Loucy (cell line): ENCODE data around the gene CDH4.

Experiments used
- H2AFZ ChIP-seq: fragments of 200-600 bp; sonication (generic); 2 replicates; pipeline ENCODE4 v1.6.0; 2016; ENCODE audit warnings: antibody characterized with exemption, mild to moderate bottlenecking, low read length, moderate library complexity
- H3F3A ChIP-seq: fragments of 200-600 bp; 2 replicates; pipeline ENCODE4 v1.6.0; 2016; ENCODE audit warnings: antibody characterized with exemption, low read depth, mild to moderate bottlenecking
- H3K27me3 ChIP-seq: fragments of 200-600 bp; sonication (generic); 2 replicates; pipeline ENCODE4 v1.6.1; 2014; ENCODE audit warnings: low read length, mild to moderate bottlenecking; ENCODE audit not compliant: insufficient read depth, poor library complexity, severe bottlenecking
- H3K36me3 ChIP-seq: fragments of 200-600 bp; sonication (generic); 2 replicates; pipeline ENCODE4 v1.6.1; 2016; ENCODE audit warnings: low read length; ENCODE audit not compliant: insufficient read depth
- H3K4me1 ChIP-seq: fragments of 200-600 bp; sonication (generic); 2 replicates; pipeline ENCODE4 v1.5.1; 2014; ENCODE audit warnings: low read length, mild to moderate bottlenecking; ENCODE audit not compliant: insufficient read depth, poor library complexity, severe bottlenecking
- H3K4me2 ChIP-seq: fragments of 200-600 bp; sonication (generic); 2 replicates; pipeline ENCODE4 v1.6.0; 2014; ENCODE audit warnings: antibody characterized with exemption, low read length, low read depth, mild to moderate bottlenecking; ENCODE audit not compliant: poor library complexity, severe bottlenecking
- H3K4me3 ChIP-seq: fragments of 200-600 bp; sonication (generic); 2 replicates; pipeline ENCODE4 v1.5.1; 2014; ENCODE audit warnings: low read length, mild to moderate bottlenecking, mixed read lengths; ENCODE audit not compliant: poor library complexity, severe bottlenecking
- H3K79me2 ChIP-seq: fragments of 200-600 bp; sonication (generic); 2 replicates; pipeline ENCODE4 v1.6.1; 2014; ENCODE audit warnings: low read length; ENCODE audit not compliant: insufficient read depth
- H3K9ac ChIP-seq: fragments of 200-600 bp; sonication (generic); 2 replicates; pipeline ENCODE4 v1.6.0; 2014; ENCODE audit warnings: mild to moderate bottlenecking, low read depth, low read length, moderate library complexity; ENCODE audit not compliant: poor library complexity, severe bottlenecking
- H3K9me2 ChIP-seq: fragments of 200-600 bp; sonication (generic); replicated peaks from 2 replicates; pipeline ENCODE4 v1.6.1; 2016; ENCODE audit warnings: low read depth, low read length, mixed read lengths
- H3K9me3 ChIP-seq: fragments of 200-600 bp; sonication (generic); 2 replicates; pipeline ENCODE4 v1.6.1; 2014; ENCODE audit warnings: mild to moderate bottlenecking, antibody characterized with exemption, low read length, low read depth; ENCODE audit not compliant: insufficient read depth
- H4K20me1 ChIP-seq: fragments of 200-600 bp; sonication (generic); 2 replicates; pipeline ENCODE4 v1.6.0; 2014; ENCODE audit warnings: antibody characterized with exemption, low read length, mild to moderate bottlenecking; ENCODE audit not compliant: insufficient read depth, poor library complexity, severe bottlenecking
- EZH2phosphoT487 ChIP-seq: fragments of 200-600 bp; IDR thresholded peaks from 2 replicates; pipeline ENCODE4 v1.6.1; 2018; ENCODE audit warnings: antibody characterized with exemption, mild to moderate bottlenecking, moderate library complexity, borderline replicate concordance
- TF ChIP-seq, protein P1 (sequence below): fragments of 200-600 bp; sonication (generic); conservative IDR thresholded peaks from 2 replicates; pipeline ENCODE4 v1.5.1; 2014; ENCODE audit warnings: mild to moderate bottlenecking, antibody characterized with exemption, low read length

CDH4 gene

DNA sequence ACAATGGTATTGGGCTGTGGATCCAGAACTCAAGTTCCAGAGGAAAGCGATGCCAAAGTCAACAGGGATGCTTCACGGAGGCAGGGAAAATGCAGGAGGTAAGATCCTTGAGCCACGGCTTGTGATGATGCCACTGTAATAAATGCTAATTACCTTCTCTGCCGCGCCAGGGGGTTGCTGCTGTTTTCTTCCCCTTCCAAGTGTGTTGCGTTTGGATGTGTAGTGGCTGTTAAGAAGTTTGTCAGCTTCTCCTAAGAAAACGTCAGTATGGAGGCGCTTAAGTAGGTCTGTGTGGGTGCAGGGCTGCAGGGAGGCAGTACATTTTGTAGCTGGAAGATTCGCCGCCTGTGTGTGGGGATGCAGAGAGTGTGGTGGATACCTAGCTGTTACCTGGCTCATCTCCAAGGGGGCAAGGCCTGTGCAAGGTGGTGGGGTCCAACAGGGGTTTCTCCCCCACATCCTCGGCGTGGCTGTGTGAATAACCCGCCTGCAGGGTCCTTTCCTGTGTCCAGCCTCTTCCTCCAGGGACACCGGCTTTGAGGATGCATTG lies 318.7 kb downstream of the CDH4 start:
- no peak overlapping the region for H3K9ac ChIP-seq
- H3K36me3 ChIP-seq = peaks cover 13% of the 10 kb centered on the region; the same call in 1 of the 2 replicates
- no peaks in the 10 kb centered on the region for H3F3A ChIP-seq
- no peaks in the 10 kb centered on the region for H3K27me3 ChIP-seq
- no peak overlapping the region for H2AFZ ChIP-seq
- no peaks in the 10 kb centered on the region for H3K9me3 ChIP-seq
- H3K4me3 ChIP-seq = no peak overlapping the region
- no peak for TF ChIP-seq EZH2phosphoT487
- no peaks in the 10 kb centered on the region for H3K4me1 ChIP-seq
- no peak overlapping the region for H3K4me2 ChIP-seq
- no peaks in the 10 kb centered on the region for H3K9me2 ChIP-seq
- H3K79me2 ChIP-seq = peaks cover 24% of the 10 kb centered on the region; the same call in 1 of the 2 replicates
- no peaks in the 10 kb centered on the region for H4K20me1 ChIP-seq

DNA sequence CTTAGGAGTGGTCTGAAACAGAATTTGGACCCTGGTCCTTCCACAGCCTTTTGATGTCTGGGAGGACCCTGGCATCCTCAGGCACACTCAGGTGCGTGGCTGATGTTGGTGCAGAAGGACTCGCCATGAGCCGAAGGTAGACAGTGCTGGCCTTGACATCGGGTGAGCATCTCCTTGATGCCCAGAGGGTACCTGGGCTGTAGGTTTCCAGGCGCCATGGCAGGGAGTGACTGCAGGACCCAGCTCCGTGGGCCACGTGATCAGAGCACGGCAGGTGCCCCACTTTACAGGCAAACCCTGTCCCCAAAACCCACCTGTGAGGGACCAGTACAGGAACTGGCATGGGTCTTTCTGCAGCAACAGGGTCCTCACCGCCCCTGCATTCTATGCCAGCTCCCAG lies 319.2 kb downstream of the CDH4 start:
- H3K4me2 ChIP-seq = no peak overlapping the region
- H3K9me2 ChIP-seq = no peaks in the 10 kb centered on the region
- H2AFZ ChIP-seq = no peak overlapping the region
- no peaks in the 10 kb centered on the region for H3K9me3 ChIP-seq
- H3K4me3 ChIP-seq = no peak overlapping the region
- H3K4me1 ChIP-seq = no peaks in the 10 kb centered on the region
- H3K9ac ChIP-seq = no peak overlapping the region
- no peaks in the 10 kb centered on the region for H3K27me3 ChIP-seq
- no peaks in the 10 kb centered on the region for H4K20me1 ChIP-seq
- H3K79me2 ChIP-seq = peaks cover 19% of the 10 kb centered on the region; the same call in 1 of the 2 replicates
- TF ChIP-seq EZH2phosphoT487 = no peak
- TF ChIP-seq, protein P1, sequence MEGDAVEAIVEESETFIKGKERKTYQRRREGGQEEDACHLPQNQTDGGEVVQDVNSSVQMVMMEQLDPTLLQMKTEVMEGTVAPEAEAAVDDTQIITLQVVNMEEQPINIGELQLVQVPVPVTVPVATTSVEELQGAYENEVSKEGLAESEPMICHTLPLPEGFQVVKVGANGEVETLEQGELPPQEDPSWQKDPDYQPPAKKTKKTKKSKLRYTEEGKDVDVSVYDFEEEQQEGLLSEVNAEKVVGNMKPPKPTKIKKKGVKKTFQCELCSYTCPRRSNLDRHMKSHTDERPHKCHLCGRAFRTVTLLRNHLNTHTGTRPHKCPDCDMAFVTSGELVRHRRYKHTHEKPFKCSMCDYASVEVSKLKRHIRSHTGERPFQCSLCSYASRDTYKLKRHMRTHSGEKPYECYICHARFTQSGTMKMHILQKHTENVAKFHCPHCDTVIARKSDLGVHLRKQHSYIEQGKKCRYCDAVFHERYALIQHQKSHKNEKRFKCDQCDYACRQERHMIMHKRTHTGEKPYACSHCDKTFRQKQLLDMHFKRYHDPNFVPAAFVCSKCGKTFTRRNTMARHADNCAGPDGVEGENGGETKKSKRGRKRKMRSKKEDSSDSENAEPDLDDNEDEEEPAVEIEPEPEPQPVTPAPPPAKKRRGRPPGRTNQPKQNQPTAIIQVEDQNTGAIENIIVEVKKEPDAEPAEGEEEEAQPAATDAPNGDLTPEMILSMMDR = no peak
- peaks cover 13% of the 10 kb centered on the region; the same call in 1 of the 2 replicates for H3K36me3 ChIP-seq
- H3F3A ChIP-seq = no peaks in the 10 kb centered on the region

DNA sequence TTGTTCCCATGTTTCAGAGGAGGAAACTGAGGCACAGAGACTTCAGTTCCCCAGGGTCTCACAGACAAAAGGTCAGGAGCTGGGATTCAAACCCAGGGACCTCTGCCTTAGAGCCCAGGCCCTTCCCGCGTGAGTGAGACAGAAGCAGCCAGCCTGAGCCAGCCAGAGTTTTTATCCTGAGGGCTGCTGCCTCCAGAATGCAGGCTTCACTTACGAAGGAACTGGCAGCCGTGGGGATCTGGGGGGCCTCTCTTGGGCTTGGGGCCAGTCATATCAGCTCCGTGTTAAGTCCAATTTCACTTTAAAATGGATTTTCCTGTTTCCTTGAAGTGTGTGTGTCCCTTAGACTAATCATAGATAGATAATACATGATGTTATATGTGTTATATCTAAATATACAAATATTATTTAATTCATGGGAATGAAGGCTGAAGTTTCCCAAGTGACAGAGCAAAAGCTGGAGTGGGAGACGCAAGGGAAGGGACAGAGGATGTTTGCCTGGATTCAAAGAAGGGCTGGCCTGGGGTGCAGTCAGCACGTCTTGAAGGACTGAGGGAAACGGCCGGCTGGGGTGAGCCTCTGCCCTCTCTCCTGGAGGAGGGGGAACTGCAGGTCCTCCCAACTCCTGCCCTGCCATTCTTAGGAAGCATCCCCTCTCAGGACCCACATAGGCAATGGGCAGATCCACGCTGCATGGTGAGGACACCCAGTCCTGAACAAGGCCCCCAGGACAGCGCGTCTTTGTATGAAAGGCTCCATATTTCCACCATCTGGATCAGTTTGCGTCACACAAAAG lies 320.1 kb downstream of the CDH4 start:
- no peaks in the 10 kb centered on the region for H3K9me2 ChIP-seq
- no peaks in the 10 kb centered on the region for H3K4me1 ChIP-seq
- peaks cover 13% of the 10 kb centered on the region; the same call in 1 of the 2 replicates for H3K36me3 ChIP-seq
- H2AFZ ChIP-seq = no peak overlapping the region
- no peak overlapping the region for H3K9ac ChIP-seq
- TF ChIP-seq EZH2phosphoT487 = no peak
- TF ChIP-seq, protein P1 = no peak
- no peaks in the 10 kb centered on the region for H3F3A ChIP-seq
- no peak overlapping the region for H3K4me3 ChIP-seq
- peaks cover 19% of the 10 kb centered on the region; the same call in 1 of the 2 replicates for H3K79me2 ChIP-seq
- H3K9me3 ChIP-seq = no peaks in the 10 kb centered on the region
- no peaks in the 10 kb centered on the region for H4K20me1 ChIP-seq
- H3K27me3 ChIP-seq = no peaks in the 10 kb centered on the region
- no peak overlapping the region for H3K4me2 ChIP-seq
